Ishikawa (cell line): Measurements from ENCODE around the gene ZSWIM9.

Experiments
- CEBPB ChIP-seq: IDR thresholded peaks from 2 replicates; pipeline ENCODE4 v1.6.1; 2012
- CREB1 ChIP-seq: IDR thresholded peaks from 2 replicates; pipeline ENCODE4 v1.6.1; 2012; ENCODE audit warnings: low read depth
- EGR1 ChIP-seq: IDR thresholded peaks from 2 replicates; pipeline ENCODE4 v1.6.1; 2012
- EP300 ChIP-seq: IDR thresholded peaks from 2 replicates; pipeline ENCODE4 v1.6.1; 2012; ENCODE audit warnings: borderline replicate concordance
- FOXM1 ChIP-seq: IDR thresholded peaks from 2 replicates; pipeline ENCODE4 v1.6.1; 2012; ENCODE audit warnings: low read depth, borderline replicate concordance
- NFIC ChIP-seq: IDR thresholded peaks from 2 replicates; pipeline ENCODE4 v1.6.1; 2012
- RAD21 ChIP-seq: IDR thresholded peaks from 2 replicates; pipeline ENCODE4 v1.6.1; 2012; ENCODE audit warnings: low read depth
- TAF1 ChIP-seq: IDR thresholded peaks from 2 replicates; pipeline ENCODE4 v1.6.1; 2012; ENCODE audit warnings: low read depth, mild to moderate bottlenecking
- TCF12 ChIP-seq: IDR thresholded peaks from 2 replicates; pipeline ENCODE4 v1.6.1; 2012; ENCODE audit warnings: low read depth
- TEAD4 ChIP-seq: IDR thresholded peaks from 2 replicates; pipeline ENCODE4 v1.6.1; 2012
- YY1 ChIP-seq: IDR thresholded peaks from 2 replicates; pipeline ENCODE4 v1.6.1; 2012; ENCODE audit warnings: low read depth
- ZBTB7A ChIP-seq: IDR thresholded peaks from 2 replicates; pipeline ENCODE4 v1.6.1; 2012; ENCODE audit warnings: low read depth
- TF ChIP-seq, protein P1 (sequence below): IDR thresholded peaks from 2 replicates; pipeline ENCODE4 v1.6.1; 2012
- TF ChIP-seq, protein P2 (sequence below): IDR thresholded peaks from 2 replicates; pipeline ENCODE4 v1.6.1; 2012; ENCODE audit warnings: low read depth, mild to moderate bottlenecking
- TF ChIP-seq, protein P3 (sequence below): IDR thresholded peaks from 2 replicates; pipeline ENCODE4 v1.6.1; 2012

The ZSWIM9 gene

DNA sequence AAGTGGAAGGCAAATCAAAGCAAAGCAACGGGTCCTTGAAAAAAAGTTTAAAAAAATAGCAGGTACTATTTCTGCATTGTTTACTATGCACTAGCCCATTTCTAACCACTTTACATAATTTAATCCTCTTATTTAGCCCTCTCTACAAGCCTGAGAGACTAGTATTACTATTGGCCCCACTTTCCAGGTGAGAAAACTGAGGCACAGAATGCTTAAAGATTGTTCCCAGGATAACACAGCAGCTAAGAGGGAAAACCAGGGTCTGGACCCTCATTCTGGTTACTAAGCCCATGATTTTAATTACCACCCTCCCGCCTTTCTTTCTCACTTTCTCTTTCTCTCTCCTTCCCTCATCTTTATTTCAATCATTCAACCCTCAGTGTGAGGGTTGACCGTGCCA is 5.7 kb downstream of the ZSWIM9 start:
- TF ChIP-seq NFIC (no peak), EP300 (no peak), TEAD4 (no peak), EGR1 (no peak), TAF1 (no peak)

DNA sequence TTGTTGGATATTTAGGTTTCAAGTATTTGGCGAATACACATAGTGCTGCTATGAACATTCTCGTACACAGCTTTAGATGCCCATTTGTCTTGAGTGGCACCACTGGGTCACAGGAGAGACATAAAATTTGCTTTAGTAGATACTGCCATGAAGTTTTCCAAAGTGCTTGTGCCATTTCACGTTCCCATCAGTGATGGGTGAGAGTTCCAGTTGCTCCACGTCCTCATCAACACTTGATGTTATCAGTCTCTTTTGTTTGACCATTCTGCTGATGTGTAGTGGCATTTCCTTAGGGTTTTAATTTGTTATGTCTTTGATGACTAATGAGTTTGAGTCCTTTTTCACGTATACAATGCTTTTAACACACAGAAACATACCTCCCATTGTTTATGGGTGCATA is 11.0 kb downstream of the ZSWIM9 start:
- TF ChIP-seq TAF1 (no peak), TCF12 (no peak), YY1 (no peak), ZBTB7A (no peak), EP300 (no peak), TEAD4 (no peak), FOXM1 (no peak)
- TF ChIP-seq, protein P1, sequence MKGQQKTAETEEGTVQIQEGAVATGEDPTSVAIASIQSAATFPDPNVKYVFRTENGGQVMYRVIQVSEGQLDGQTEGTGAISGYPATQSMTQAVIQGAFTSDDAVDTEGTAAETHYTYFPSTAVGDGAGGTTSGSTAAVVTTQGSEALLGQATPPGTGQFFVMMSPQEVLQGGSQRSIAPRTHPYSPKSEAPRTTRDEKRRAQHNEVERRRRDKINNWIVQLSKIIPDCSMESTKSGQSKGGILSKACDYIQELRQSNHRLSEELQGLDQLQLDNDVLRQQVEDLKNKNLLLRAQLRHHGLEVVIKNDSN, result no peak
- TF ChIP-seq, protein P2, sequence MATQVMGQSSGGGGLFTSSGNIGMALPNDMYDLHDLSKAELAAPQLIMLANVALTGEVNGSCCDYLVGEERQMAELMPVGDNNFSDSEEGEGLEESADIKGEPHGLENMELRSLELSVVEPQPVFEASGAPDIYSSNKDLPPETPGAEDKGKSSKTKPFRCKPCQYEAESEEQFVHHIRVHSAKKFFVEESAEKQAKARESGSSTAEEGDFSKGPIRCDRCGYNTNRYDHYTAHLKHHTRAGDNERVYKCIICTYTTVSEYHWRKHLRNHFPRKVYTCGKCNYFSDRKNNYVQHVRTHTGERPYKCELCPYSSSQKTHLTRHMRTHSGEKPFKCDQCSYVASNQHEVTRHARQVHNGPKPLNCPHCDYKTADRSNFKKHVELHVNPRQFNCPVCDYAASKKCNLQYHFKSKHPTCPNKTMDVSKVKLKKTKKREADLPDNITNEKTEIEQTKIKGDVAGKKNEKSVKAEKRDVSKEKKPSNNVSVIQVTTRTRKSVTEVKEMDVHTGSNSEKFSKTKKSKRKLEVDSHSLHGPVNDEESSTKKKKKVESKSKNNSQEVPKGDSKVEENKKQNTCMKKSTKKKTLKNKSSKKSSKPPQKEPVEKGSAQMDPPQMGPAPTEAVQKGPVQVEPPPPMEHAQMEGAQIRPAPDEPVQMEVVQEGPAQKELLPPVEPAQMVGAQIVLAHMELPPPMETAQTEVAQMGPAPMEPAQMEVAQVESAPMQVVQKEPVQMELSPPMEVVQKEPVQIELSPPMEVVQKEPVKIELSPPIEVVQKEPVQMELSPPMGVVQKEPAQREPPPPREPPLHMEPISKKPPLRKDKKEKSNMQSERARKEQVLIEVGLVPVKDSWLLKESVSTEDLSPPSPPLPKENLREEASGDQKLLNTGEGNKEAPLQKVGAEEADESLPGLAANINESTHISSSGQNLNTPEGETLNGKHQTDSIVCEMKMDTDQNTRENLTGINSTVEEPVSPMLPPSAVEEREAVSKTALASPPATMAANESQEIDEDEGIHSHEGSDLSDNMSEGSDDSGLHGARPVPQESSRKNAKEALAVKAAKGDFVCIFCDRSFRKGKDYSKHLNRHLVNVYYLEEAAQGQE, result no peak

DNA sequence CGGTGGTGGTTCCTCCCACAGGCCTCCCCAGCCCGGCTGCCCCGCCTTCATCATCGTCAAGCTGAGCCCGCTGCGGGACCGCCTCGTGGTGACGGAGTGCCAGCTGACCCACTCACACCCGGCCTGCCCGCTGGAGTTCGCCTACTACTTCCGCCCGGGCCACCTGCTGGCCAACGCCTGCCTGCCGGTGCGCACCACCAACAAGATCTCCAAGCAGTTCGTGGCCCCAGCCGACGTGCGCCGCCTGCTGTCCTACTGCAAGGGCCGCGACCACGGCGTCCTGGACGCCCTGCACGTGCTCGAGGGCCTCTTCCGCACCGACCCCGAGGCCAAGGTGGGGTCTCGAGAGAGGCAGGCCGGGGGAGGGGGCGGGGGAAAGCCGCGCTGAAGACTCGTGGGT is 12.0 kb downstream of the ZSWIM9 start:
- TF ChIP-seq EGR1, result no peak
- TF ChIP-seq NFIC, result no peak
- no peak for TF ChIP-seq TCF12
- TF ChIP-seq TAF1, result no peak
- no peak for TF ChIP-seq YY1
- TF ChIP-seq, protein P2, result no peak
- TF ChIP-seq, protein P1, result no peak
- TF ChIP-seq RAD21, result no peak

DNA sequence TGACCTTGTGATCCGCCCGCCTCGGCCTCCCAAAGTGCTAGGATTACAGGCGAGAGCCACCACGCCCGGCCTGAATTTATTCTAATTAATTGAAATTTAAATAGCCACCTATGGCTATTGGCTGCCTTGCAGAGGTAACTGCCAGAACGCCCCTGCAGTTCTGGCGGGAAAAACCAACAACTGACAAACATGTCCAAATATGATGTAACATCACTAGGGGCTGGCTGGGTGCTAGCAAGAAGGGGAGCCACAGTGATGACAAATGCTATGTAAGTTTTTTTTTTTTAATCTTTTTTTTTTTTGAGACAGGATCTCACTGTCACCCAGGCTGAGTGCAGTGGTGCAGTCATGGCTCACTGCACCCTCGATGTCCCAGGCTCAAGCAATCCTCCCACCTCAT is 12.9 kb downstream of the ZSWIM9 start:
- TF ChIP-seq TAF1, result no peak
- TF ChIP-seq NFIC, result no peak
- no peak for TF ChIP-seq CEBPB
- TF ChIP-seq, protein P1, result no peak
- TF ChIP-seq TEAD4, result no peak
- no peak for TF ChIP-seq FOXM1
- no peak for TF ChIP-seq CREB1
- TF ChIP-seq, protein P2, result no peak
- TF ChIP-seq, protein P3, sequence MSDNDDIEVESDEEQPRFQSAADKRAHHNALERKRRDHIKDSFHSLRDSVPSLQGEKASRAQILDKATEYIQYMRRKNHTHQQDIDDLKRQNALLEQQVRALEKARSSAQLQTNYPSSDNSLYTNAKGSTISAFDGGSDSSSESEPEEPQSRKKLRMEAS, result no peak

DNA sequence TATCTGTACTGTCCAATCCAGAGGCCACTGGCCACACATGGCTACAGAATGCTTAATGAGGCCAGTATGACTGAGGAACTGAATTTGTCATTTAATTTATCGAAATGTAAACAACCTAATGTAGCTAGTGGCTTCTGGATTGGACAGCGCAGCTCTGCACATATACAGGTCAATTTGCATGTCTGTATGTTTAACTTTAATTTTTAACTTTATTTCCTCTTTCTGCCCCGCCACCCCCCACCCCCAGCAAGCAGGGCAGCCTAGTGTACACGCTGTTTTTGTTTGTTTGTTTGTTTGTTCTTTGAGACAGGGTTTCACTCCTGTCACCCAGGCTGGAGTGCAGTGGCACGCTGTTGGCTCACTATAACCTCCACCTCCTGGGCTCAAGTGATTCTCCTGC is 15.5 kb downstream of the ZSWIM9 start:
- no peak for TF ChIP-seq TCF12
- no peak for TF ChIP-seq ZBTB7A
- no peak for TF ChIP-seq TEAD4
- no peak for TF ChIP-seq CREB1
- TF ChIP-seq FOXM1, result no peak
- TF ChIP-seq EP300, result no peak
- TF ChIP-seq YY1, result no peak
- TF ChIP-seq EGR1, result no peak
- TF ChIP-seq CEBPB, result no peak
- no peak for TF ChIP-seq TAF1
- TF ChIP-seq NFIC, result no peak
- TF ChIP-seq RAD21, result no peak
- TF ChIP-seq, protein P1, result no peak
- TF ChIP-seq, protein P3, result no peak
- TF ChIP-seq, protein P2, result no peak
